Common myeloid progenitor, CD34-positive (primary cell): ENCODE results near the gene COPE.

ENCODE experiments used
- CTCF ChIA-PET: fragments of 350-600 bp; sonication (Branson Sonifier 250); formaldehyde crosslinking; loops from one replicate; lab custom pipeline; 2021; ENCODE audit warnings: antibody characterized with exemption; lab: Charles Lee
- POLR2A ChIA-PET: fragments of 350-600 bp; sonication (Branson Sonifier 250); formaldehyde crosslinking; loops from one replicate; lab custom pipeline; 2021; ENCODE audit warnings: antibody characterized with exemption; lab: Charles Lee
- DNase-seq, 3 donors: peaks; one replicate each; pipeline versions ENCODE4 v3.0.0 to v3.0.0-alpha.2; 2013
- H3K27ac ChIP-seq, 2 experiments: 1 replicate in 1 of 2; 2 replicates in 1 of 2; pipeline ENCODE4 v1.7.0; 2013; ENCODE audit warnings: inconsistent platforms in 2 of 2, low read length in 2 of 2, mild to moderate bottlenecking in 2 of 2, low read depth in 1 of 2, moderate library complexity in 1 of 2; ENCODE audit not compliant: severe bottlenecking in 2 of 2, insufficient read depth in 1 of 2, poor library complexity in 1 of 2
- H3K27me3 ChIP-seq, 5 experiments: replicated peaks in 2 of 5; 1 replicate in 3 of 5; 2 replicates in 2 of 5; pipeline versions ENCODE4 v1.6.1 to v1.7.0; 2013; ENCODE audit warnings: low read length in 4 of 5, mild to moderate bottlenecking in 2 of 5, moderate library complexity in 2 of 5, inconsistent platforms in 1 of 5; ENCODE audit not compliant: insufficient read depth in 5 of 5, control insufficient read depth in 4 of 5
- H3K36me3 ChIP-seq, 4 experiments: 1 replicate in 2 of 4; 2 replicates in 2 of 4; pipeline versions ENCODE4 v1.6.1 to v1.7.0; 2013; ENCODE audit warnings: low read length in 3 of 4, control low read depth in 1 of 4, mild to moderate bottlenecking in 1 of 4; ENCODE audit not compliant: control insufficient read depth in 4 of 4, insufficient read depth in 4 of 4
- H3K4me1 ChIP-seq, 4 experiments: 1 replicate in 3 of 4; 2 replicates in 1 of 4; pipeline versions ENCODE4 v1.6.1 to v1.7.1; 2013; ENCODE audit warnings: low read length in 3 of 4, mild to moderate bottlenecking in 3 of 4, control low read depth in 1 of 4, inconsistent platforms in 1 of 4, moderate library complexity in 1 of 4; ENCODE audit not compliant: control insufficient read depth in 4 of 4, insufficient read depth in 4 of 4; ENCODE audit errors: control extremely low read depth in 1 of 4
- H3K4me3 ChIP-seq, 7 experiments: 1 replicate in 4 of 7; 2 replicates in 3 of 7; pipeline versions ENCODE4 v1.5.1 to v1.7.0; 2013; ENCODE audit warnings: mild to moderate bottlenecking in 7 of 7, low read length in 6 of 7, moderate library complexity in 6 of 7, inconsistent platforms in 2 of 7, low read depth in 2 of 7, control low read depth in 1 of 7; ENCODE audit not compliant: insufficient read depth in 4 of 7, control insufficient read depth in 1 of 7; ENCODE audit errors: extremely low read depth in 1 of 7
- H3K9me3 ChIP-seq, 5 experiments: 1 replicate in 4 of 5; 2 replicates in 1 of 5; pipeline versions ENCODE4 v1.6.1 to v1.7.1; 2013; ENCODE audit warnings: low read length in 4 of 5, mild to moderate bottlenecking in 2 of 5, inconsistent platforms in 1 of 5, low read depth in 1 of 5, moderate library complexity in 1 of 5; ENCODE audit not compliant: control insufficient read depth in 4 of 5, insufficient read depth in 2 of 5; ENCODE audit errors: control extremely low read depth in 1 of 5
- WGBS: methylation state at CpG from one replicate; pipeline ENCODE4 v1.1.5; 2013; ENCODE audit not compliant: insufficient coverage; 5-methylcytosine and 5-hydroxymethylcytosine counted together

Gene COPE

DNA sequence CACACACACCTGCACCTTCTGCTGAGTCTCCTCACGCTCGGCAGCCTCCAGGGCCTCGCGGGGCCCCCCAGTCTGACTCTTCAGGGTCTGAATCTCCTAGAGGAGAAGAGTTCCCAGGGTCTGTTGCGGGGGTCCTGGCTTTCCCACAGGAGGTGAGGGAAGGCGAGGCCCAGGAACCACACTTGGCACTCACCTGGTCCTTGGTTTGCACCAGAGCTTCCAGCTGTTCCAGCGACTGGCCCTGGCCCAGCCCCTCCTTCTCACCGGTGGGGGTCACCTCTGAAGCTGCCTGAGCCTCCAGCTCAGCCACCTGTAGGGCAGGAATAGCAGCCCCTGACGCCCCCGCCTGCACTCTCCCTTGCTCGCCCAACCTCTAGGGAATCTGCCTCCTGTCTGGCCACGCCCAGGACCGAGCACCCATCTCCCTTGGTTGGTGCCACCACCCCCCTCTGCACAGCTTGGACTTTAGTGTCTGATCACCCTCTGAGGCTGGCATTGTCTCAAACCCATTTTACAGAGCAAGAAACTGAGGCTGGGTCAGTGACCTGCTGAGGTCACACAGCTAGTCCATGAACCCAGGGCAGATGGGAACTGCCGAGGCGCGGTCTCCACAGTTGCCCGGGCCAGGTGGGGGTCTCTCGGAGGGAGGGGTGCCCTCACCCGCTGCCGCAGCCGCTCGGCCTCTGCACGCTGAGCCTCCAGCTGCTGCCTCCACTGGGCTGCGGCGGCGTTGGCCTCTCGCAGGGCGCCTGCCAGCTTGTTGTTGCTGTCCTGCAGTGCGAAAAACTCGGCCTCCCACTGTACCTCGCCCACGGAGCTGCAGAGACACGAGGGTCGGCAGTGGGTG is 12.4 kb upstream of the COPE start:
- CTCF ChIA-PET = interaction anchor here (1.0 kb wide), 1 partner anchor 12 kb away, joined by 3 read pairs; the partner anchor contains the start of genes COPE and DDX49
- Histone ChIP-seq H3K4me3 (no peak overlapping the region), H3K27me3 (peaks cover 0 to 18% (median 5%) of the 10 kb centered on the region in 5 experiments), H3K36me3 (peaks cover 0 to 20% (median 8%) of the 10 kb centered on the region in 4 experiments), H3K4me1 (peaks cover 0 to 10% (median 7%) of the 10 kb centered on the region in 4 experiments), H3K27ac (no peak overlapping the region), H3K9me3 (no peaks in the 10 kb centered on the region)
- DNase-seq = no peak
- 96% methylated on average over 22 of the region's 34 CpGs for WGBS
- POLR2A ChIA-PET = interaction anchor here (0.6 to 2.2 kb wide), 2 partner anchors 12 to 41 kb away, joined by 4 read pairs; partner anchors contain the start of genes COPE and DDX49

GRCh38 chr19:18929311-18929710 is 10.1 kb upstream of the COPE start:
- H3K4me1 ChIP-seq = peaks cover 0 to 10% (median 7%) of the 10 kb centered on the region in 4 experiments
- H3K27me3 ChIP-seq = peaks cover 0 to 18% (median 5%) of the 10 kb centered on the region in 5 experiments
- H3K27ac ChIP-seq = no peak overlapping the region
- H3K9me3 ChIP-seq = no peaks in the 10 kb centered on the region
- no peak overlapping the region for H3K4me3 ChIP-seq
- H3K36me3 ChIP-seq = peaks cover 2 to 37% (median 21%) of the 10 kb centered on the region in 4 experiments
- ChIA-PET CTCF (interaction anchor here (0.9 to 1.1 kb wide), 2 partner anchors 10 to 58 kb away, joined by 3 to 4 read pairs; partner anchors contain the start of genes COPE and DDX49), POLR2A (no interaction called here)
- 93% methylated on average over 19 of the region's 25 CpGs for WGBS
- DNase-seq = no peak

DNA sequence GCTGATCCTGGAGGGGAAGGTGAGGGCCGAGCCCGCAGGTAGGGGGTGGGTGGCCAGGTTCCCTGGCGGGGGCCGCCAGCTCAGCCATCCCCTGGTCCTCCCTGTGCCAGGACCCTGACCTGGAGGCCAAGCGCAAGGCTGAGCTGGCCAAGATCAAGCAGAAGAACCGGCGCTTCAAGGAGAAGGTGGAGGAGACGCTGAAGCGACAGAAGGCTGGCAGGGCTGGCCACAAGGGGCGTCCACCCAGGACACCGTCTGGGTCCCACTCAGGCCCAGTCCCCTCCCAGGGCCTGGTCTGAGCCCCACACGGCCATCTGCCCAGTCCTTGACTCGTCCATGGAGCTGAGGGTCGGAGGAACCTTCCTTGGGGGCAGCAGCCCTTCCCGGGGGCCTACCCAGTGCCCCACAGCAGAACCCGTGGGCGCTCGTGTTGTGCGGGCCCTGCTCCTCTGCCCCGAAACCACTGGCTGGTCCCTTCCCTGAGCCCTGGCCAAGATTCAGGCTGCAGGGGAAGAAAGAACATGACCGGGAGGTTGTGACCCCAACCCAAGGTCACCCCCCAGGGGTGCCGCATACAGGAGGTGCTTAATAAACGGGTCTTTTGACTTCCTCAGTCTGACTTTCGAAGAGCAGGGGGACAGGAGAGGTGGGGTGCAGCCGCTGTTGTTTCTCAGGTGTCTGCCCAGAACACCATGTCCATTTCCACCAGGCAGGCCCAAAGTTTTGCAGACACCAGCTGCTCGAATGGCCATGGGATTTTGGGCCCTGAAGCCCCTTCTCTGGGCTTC is 9.0 kb upstream of the COPE start:
- Histone ChIP-seq H3K36me3 (peaks cover 2 to 47% (median 31%) of the 10 kb centered on the region in 4 experiments), H3K27ac (no peak overlapping the region), H3K27me3 (peaks cover 0 to 8% (median 2%) of the 10 kb centered on the region in 5 experiments), H3K4me1 (peaks cover 0 to 9% (median 7%) of the 10 kb centered on the region in 4 experiments), H3K4me3 (no peak overlapping the region), H3K9me3 (no peaks in the 10 kb centered on the region)
- POLR2A ChIA-PET = interaction anchor here (0.5 kb wide), 1 partner anchor 16 kb away, joined by 3 read pairs; no protein-coding TSS in a partner anchor
- DNase-seq = no peak
- CTCF ChIA-PET = interaction anchor here (1.1 kb wide), 1 partner anchor 9 kb away, joined by 3 read pairs; the partner anchor contains the start of genes COPE and DDX49
- 95% methylated on average over 20 of the region's 26 CpGs for WGBS

GRCh38 chr19:18924684-18925213 is 5.6 kb upstream of the COPE start:
- Histone ChIP-seq H3K36me3 (peaks cover 6 to 73% (median 43%) of the 10 kb centered on the region in 4 experiments), H3K27ac (no peak overlapping the region)

DNA sequence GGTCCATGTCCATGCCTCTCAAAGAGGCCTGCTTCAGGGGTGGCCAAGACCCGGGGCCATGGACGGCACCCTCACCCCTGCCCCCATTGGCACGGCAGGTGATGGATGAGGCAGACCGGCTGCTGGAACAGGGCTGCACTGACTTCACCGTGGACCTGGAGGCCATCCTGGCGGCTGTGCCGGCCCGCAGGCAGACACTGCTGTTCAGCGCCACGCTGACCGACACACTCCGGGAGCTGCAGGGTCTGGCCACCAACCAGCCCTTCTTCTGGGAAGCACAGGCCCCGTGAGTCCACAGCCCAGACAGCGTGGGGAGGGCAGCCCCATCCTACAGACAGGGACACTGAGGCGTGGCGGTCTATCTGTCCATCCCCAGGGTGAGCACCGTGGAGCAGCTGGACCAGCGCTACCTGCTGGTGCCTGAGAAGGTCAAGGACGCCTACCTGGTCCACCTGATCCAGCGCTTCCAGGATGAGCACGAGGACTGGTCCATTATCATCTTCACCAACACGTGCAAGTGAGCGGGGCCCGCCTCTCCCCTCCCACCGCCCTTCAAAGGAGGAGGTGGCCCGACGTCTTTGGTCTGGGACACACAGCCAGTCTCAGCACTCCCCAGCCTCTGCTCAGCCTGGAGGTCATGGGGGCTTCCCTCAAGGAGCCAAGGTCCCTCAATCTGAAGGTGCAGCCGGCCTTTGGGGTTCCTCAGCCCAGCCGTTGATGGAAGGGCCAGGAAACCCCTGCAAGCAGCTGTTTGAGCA is 3.2 kb upstream of the COPE start:
- H3K4me3 ChIP-seq = no peak overlapping the region
- no peak for DNase-seq
- 98% methylated on average over 26 of the region's 29 CpGs for WGBS
- peaks cover 14 to 25% (median 22%) of the 10 kb centered on the region in 4 experiments for H3K4me1 ChIP-seq
- no peaks in the 10 kb centered on the region for H3K9me3 ChIP-seq
- ChIA-PET CTCF (interaction anchor here (1.2 kb wide), 1 partner anchor 64 kb away, joined by 4 read pairs; no protein-coding TSS in a partner anchor), POLR2A (no interaction called here)
- H3K27ac ChIP-seq = no peak overlapping the region
- no peaks in the 10 kb centered on the region for H3K27me3 ChIP-seq
- H3K36me3 ChIP-seq = peaks cover 6 to 58% (median 36%) of the 10 kb centered on the region in 4 experiments

More at GRCh38 chr19:18924684-18925213, 5.6 kb upstream of the COPE start:
- H3K4me3 ChIP-seq = no peak overlapping the region
- H3K27me3 ChIP-seq = no peaks in the 10 kb centered on the region
- ChIA-PET POLR2A (no interaction called here), CTCF (interaction anchor here (1.0 kb wide), 1 partner anchor 62 kb away, joined by 4 read pairs; no protein-coding TSS in a partner anchor)
- DNase-seq = no peak
- 96% methylated on average over 9 of the region's 15 CpGs for WGBS
- H3K9me3 ChIP-seq = no peaks in the 10 kb centered on the region
- peaks cover 9 to 11% (median 10%) of the 10 kb centered on the region in 4 experiments for H3K4me1 ChIP-seq

DNA sequence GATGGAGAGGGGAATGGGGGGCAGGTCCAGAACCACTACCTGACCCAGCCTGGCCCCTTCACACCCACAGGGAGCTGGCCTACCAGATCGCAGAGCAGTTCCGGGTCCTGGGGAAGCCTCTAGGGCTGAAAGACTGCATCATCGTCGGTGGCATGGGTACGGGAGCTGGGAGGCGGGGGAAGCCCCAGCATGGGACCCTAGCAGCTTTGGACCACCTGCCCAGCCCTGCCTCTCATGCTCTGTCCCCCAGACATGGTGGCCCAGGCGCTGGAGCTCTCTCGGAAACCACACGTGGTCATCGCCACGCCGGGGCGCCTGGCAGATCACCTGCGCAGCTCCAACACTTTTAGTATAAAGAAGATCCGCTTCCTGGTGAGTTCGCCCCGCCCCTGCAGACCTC is 2.4 kb upstream of the COPE start:
- Histone ChIP-seq H3K36me3 (peaks cover 6 to 56% (median 35%) of the 10 kb centered on the region in 4 experiments), H3K9me3 (no peaks in the 10 kb centered on the region), H3K4me3 (no peak overlapping the region), H3K27ac (no peak overlapping the region), H3K4me1 (peaks cover 14 to 29% (median 22%) of the 10 kb centered on the region in 4 experiments), H3K27me3 (no peaks in the 10 kb centered on the region)
- POLR2A ChIA-PET = no interaction called here
- CTCF ChIA-PET = no interaction called here
- no peak for DNase-seq
- WGBS = 96% methylated on average over 17 of the region's 17 CpGs
